CD14-positive monocyte (primary cell): ENCODE measurements around the gene LIPN. TPM values are rescaled to one million over a fixed set of nuclear protein-coding genes. Genes with fewer than 3 reads are reported as not detected.

Experiments
- DNase-seq, 3 donors: peaks; one replicate each; pipeline ENCODE4 v3.0.0-alpha.2; 2011 to 2022
- H2AFZ ChIP-seq: 2 replicates; pipeline ENCODE4 v1.6.0; 2012; ENCODE audit warnings: mild to moderate bottlenecking, low read depth, low read length, inconsistent platforms; ENCODE audit not compliant: insufficient read depth, poor library complexity, severe bottlenecking
- H3K27ac ChIP-seq, 2 donors: 1 replicate in 1 of 2; 2 replicates in 1 of 2; pipeline ENCODE4 v1.5.1; 2012 to 2013; ENCODE audit warnings: low read length in 2 of 2, control low read depth in 1 of 2, inconsistent platforms in 1 of 2, low read depth in 1 of 2, mild to moderate bottlenecking in 1 of 2
- H3K27me3 ChIP-seq, 2 donors: one replicate each; pipeline versions ENCODE4 v1.6.0 to v1.6.1; 2011 to 2013; ENCODE audit warnings: low read length in 2 of 2; ENCODE audit not compliant: control insufficient read depth in 2 of 2, insufficient read depth in 2 of 2
- H3K36me3 ChIP-seq, 2 donors: replicated peaks in 1 of 2; 1 replicate in 1 of 2; 2 replicates in 1 of 2; pipeline versions ENCODE4 v1.5.1 to v1.6.1; 2012 to 2013; ENCODE audit warnings: low read length in 2 of 2, control low read depth in 1 of 2, inconsistent platforms in 1 of 2, mild to moderate bottlenecking in 1 of 2; ENCODE audit not compliant: insufficient read depth in 2 of 2, control insufficient read depth in 1 of 2
- H3K4me1 ChIP-seq, 2 donors: 1 replicate in 1 of 2; 2 replicates in 1 of 2; pipeline versions ENCODE4 v1.5.1 to v1.6.1; 2012 to 2013; ENCODE audit warnings: low read length in 2 of 2, control low read depth in 1 of 2, inconsistent platforms in 1 of 2, mild to moderate bottlenecking in 1 of 2, moderate library complexity in 1 of 2; ENCODE audit not compliant: insufficient read depth in 2 of 2, control insufficient read depth in 1 of 2
- H3K4me2 ChIP-seq: replicated peaks from 2 replicates; pipeline ENCODE3; 2012; ENCODE audit warnings: low read length, moderate library complexity, mild to moderate bottlenecking; ENCODE audit not compliant: poor library complexity, severe bottlenecking; ENCODE audit errors: extremely low read depth
- H3K4me3 ChIP-seq, 3 experiments: fragments of 200-600 bp in 1 of 3; sonication (generic) in 1 of 3; replicated peaks in 1 of 3; 1 replicate in 2 of 3; 2 replicates in 1 of 3; pipeline ENCODE4 v1.5.1; 2011 to 2013; ENCODE audit warnings: low read length in 3 of 3, mild to moderate bottlenecking in 3 of 3, control low read depth in 2 of 3, low read depth in 2 of 3, inconsistent platforms in 1 of 3, moderate library complexity in 1 of 3
- H3K79me2 ChIP-seq: 2 replicates; pipeline ENCODE4 v1.6.0; 2012; ENCODE audit warnings: mild to moderate bottlenecking, control low read depth, inconsistent platforms, low read length, moderate library complexity; ENCODE audit not compliant: insufficient read depth
- H3K9ac ChIP-seq: 2 replicates; pipeline ENCODE4 v1.6.0; 2017; ENCODE audit warnings: low read length, mild to moderate bottlenecking; ENCODE audit not compliant: insufficient read depth, poor library complexity, severe bottlenecking
- H3K9me3 ChIP-seq, 2 donors: replicated peaks in 1 of 2; 1 replicate in 1 of 2; 2 replicates in 1 of 2; pipeline versions ENCODE4 v1.5.1 to v1.6.1; 2012 to 2013; ENCODE audit warnings: low read length in 2 of 2, control low read depth in 1 of 2; ENCODE audit not compliant: control insufficient read depth in 1 of 2, insufficient read depth in 1 of 2
- H4K20me1 ChIP-seq: 2 replicates; pipeline ENCODE4 v1.6.0; 2012; ENCODE audit warnings: mild to moderate bottlenecking, low read length, control low read depth, moderate library complexity; ENCODE audit not compliant: insufficient read depth
- H3K27ac Mint-ChIP-seq, 7 donors: one replicate each; pipeline ENCODE4 v1.8.0; 2020; ENCODE audit warnings: mild to moderate bottlenecking in 7 of 7, mixed read lengths in 7 of 7, moderate library complexity in 6 of 7, inconsistent platforms in 2 of 7
- H3K27me3 Mint-ChIP-seq, 3 donors: one replicate each; pipeline ENCODE4 v1.8.0; 2021 to 2022; ENCODE audit warnings: low read depth in 3 of 3, mild to moderate bottlenecking in 3 of 3, mixed read lengths in 3 of 3, moderate library complexity in 3 of 3, inconsistent platforms in 1 of 3
- H3K36me3 Mint-ChIP-seq, 2 donors: one replicate each; pipeline ENCODE4 v1.8.0; 2020; ENCODE audit warnings: mixed read lengths in 2 of 2, inconsistent platforms in 1 of 2, mild to moderate bottlenecking in 1 of 2
- H3K4me1 Mint-ChIP-seq: one replicate; pipeline ENCODE4 v1.8.0; 2020; ENCODE audit warnings: mild to moderate bottlenecking, mixed read lengths
- H3K4me3 Mint-ChIP-seq, 2 donors: one replicate each; pipeline ENCODE4 v1.8.0; 2020; ENCODE audit warnings: mild to moderate bottlenecking in 2 of 2, mixed read lengths in 2 of 2, moderate library complexity in 1 of 2
- H3K9me3 Mint-ChIP-seq, 7 donors: one replicate each; pipeline ENCODE4 v1.8.0; 2020 to 2022; ENCODE audit warnings: mixed read lengths in 7 of 7, mild to moderate bottlenecking in 6 of 7, moderate library complexity in 6 of 7, inconsistent platforms in 2 of 7
- CTCF ChIP-seq: fragments of 200-600 bp; IDR thresholded peaks from one replicate; pipeline ENCODE4 v1.8.0; 2022; ENCODE audit warnings: antibody characterized with exemption, mild to moderate bottlenecking
- WGBS: methylation state at CpG from one replicate; pipeline ENCODE4 v1.1.5; 2013; ENCODE audit warnings: missing lambda C conversion rate; ENCODE audit not compliant: insufficient coverage; 5-methylcytosine and 5-hydroxymethylcytosine counted together
- intact Hi-C, 2 donors: fragments of 100-400 bp; cut with micrococcal nuclease; formaldehyde crosslinking; loops; one replicate each; pipeline versions ENCODE4 v1.15.0 to v1.15.1; 2023
- polyA plus RNA-seq, 3 donors: library from polyadenylated mRNA; depleted of rRNA in 1 of 3; unstranded in 2 of 3; stranded (reverse) in 1 of 3; fragments of 300-500 nt in 2 of 3; fragments of >200 nt in 1 of 3; fragmentation: Illumina TruSeq in 2 of 3; gene quantifications; 1 replicate in 2 of 3; 2 replicates in 1 of 3; pipeline ENCODE4 v1.2.3, GENCODE V29; 2012 to 2021

LIPN gene
- polyA plus RNA-seq, 3 donors, result 8.9 to 12.9 (median 10.1) TPM

GRCh38 chr10:88782222-88782621, 22.4 kb downstream of the LIPN start:
- no CpG with 5 or more reads among the region's 3 CpGs for WGBS

GRCh38 chr10:88783724-88784123, 23.9 kb downstream of the LIPN start:
- Mint-ChIP-seq H3K27me3 (peaks cover 0 to 6% (median 2%) of the 10 kb centered on the region in 3 donors), H3K4me3 (no peak overlapping the region)

More at GRCh38 chr10:88782222-88782621, 22.4 kb downstream of the LIPN start:
- no peak overlapping the region for H3K4me2 ChIP-seq
- no peak overlapping the region for H3K27ac ChIP-seq
- peaks cover 0 to 11% of the 10 kb centered on the region in 2 donors for H3K36me3 ChIP-seq
- no peaks in the 10 kb centered on the region for H4K20me1 ChIP-seq
- no peak overlapping the region for H3K4me3 ChIP-seq
- peaks cover 0 to 8% of the 10 kb centered on the region in 2 donors for H3K36me3 Mint-ChIP-seq
- no peaks in the 10 kb centered on the region for H3K79me2 ChIP-seq
- no peaks in the 10 kb centered on the region for H3K9me3 ChIP-seq
- intact Hi-C loops, result no loop called here
- peaks cover 0 to 3% (median 2%) of the 10 kb centered on the region in 3 donors for H3K27me3 Mint-ChIP-seq
- no peaks in the 10 kb centered on the region for H3K9me3 Mint-ChIP-seq
- peaks cover 7% of the 10 kb centered on the region for H3K4me1 Mint-ChIP-seq
- H2AFZ ChIP-seq, result no peak overlapping the region
- no peak overlapping the region for H3K27ac Mint-ChIP-seq
- H3K4me3 Mint-ChIP-seq, result no peak overlapping the region
- TF ChIP-seq CTCF, result no peak
- no peak overlapping the region for H3K9ac ChIP-seq
- DNase-seq, result no peak
- H3K4me1 ChIP-seq, result peaks cover 0 to 3% of the 10 kb centered on the region in 2 donors
- peaks cover 0 to 6% of the 10 kb centered on the region in 2 donors for H3K27me3 ChIP-seq

More at GRCh38 chr10:88783724-88784123, 23.9 kb downstream of the LIPN start:
- H3K27ac Mint-ChIP-seq, result no peak overlapping the region
- Histone ChIP-seq H2AFZ (no peak overlapping the region), H3K27ac (no peak overlapping the region), H3K9me3 (no peaks in the 10 kb centered on the region), H3K9ac (no peak overlapping the region), H3K4me1 (peaks cover 0 to 3% of the 10 kb centered on the region in 2 donors), H3K4me2 (no peak overlapping the region), H3K27me3 (peaks cover 0 to 8% of the 10 kb centered on the region in 2 donors), H3K36me3 (no peaks in the 10 kb centered on the region), H3K4me3 (no peak overlapping the region), H3K79me2 (no peaks in the 10 kb centered on the region), H4K20me1 (no peaks in the 10 kb centered on the region)
- no peak for TF ChIP-seq CTCF
- peaks cover 0 to 2% of the 10 kb centered on the region in 2 donors for H3K36me3 Mint-ChIP-seq
- no peaks in the 10 kb centered on the region for H3K9me3 Mint-ChIP-seq
- intact Hi-C loops, result no loop called here
- peaks cover 7% of the 10 kb centered on the region for H3K4me1 Mint-ChIP-seq
- no peak for DNase-seq
- WGBS, result no CpG with 5 or more reads among the region's 3 CpGs
